K562 (cell line): ENCODE measurements around the gene TRIO. TPM values are rescaled to one million over a fixed set of nuclear protein-coding genes. Genes with fewer than 3 reads are reported as not detected.

Experiments
- KDM1A ChIP-seq, 2 experiments: fragments of 450-650 bp; IDR thresholded peaks; 2 replicates each; pipeline ENCODE4 v1.6.1; 2016; ENCODE audit warnings: mild to moderate bottlenecking in 2 of 2
- MGA ChIP-seq: fragments of 450-650 bp; IDR thresholded peaks from 2 replicates; pipeline ENCODE4 v1.6.1; 2016; ENCODE audit warnings: mild to moderate bottlenecking, moderate library complexity
- PCBP1 ChIP-seq: fragments of 200-400 bp; formaldehyde crosslinking; IDR thresholded peaks from 2 replicates; pipeline ENCODE4 v1.6.1; 2018; ENCODE audit warnings: mild to moderate bottlenecking, low read depth, low read length; ENCODE audit not compliant: poor library complexity, severe bottlenecking
- POLR2A ChIP-seq: fragments of 450-650 bp; conservative IDR thresholded peaks from 2 replicates; pipeline ENCODE4 v1.6.1; 2016
- SMARCC2 ChIP-seq: fragments of 450-650 bp; IDR thresholded peaks from 2 replicates; pipeline ENCODE4 v1.6.1; 2017; ENCODE audit warnings: antibody characterized with exemption, moderate library complexity, mild to moderate bottlenecking, low read depth
- SP2 ChIP-seq: IDR thresholded peaks from 2 replicates; pipeline ENCODE4 v1.6.1; 2011; ENCODE audit warnings: mild to moderate bottlenecking, low read depth, low read length, moderate library complexity; ENCODE audit not compliant: poor library complexity, severe bottlenecking; ENCODE audit errors: extremely low read depth
- ZBED1 ChIP-seq: IDR thresholded peaks from 2 replicates; pipeline ENCODE4 v1.6.1; 2014
- ZBTB17 ChIP-seq: fragments of 450-650 bp; formaldehyde crosslinking; IDR thresholded peaks from 2 replicates; pipeline ENCODE4 v1.4.0; 2020; ENCODE audit warnings: mild to moderate bottlenecking
- polyA plus RNA-seq, 8 experiments: library from polyadenylated mRNA; depleted of rRNA in 4 of 8; stranded (reverse) in 5 of 8; unstranded in 3 of 8; fragments of >200 nt; fragmentation: Nextera tagmentation in 2 of 8; fragmentation: Illumina TruSeq in 1 of 8; extraction: Ambion mirVana in 2 of 8; extraction: Trizol in 1 of 8; gene quantifications; 2 replicates each; pipeline versions ENCODE4 v1.2.1 to v1.2.3, GENCODE V29; 2011 to 2014; ENCODE audit warnings: inconsistent platforms in 1 of 8, missing spikeins in 1 of 8
- total RNA-seq, 7 experiments: library from RNA; depleted of rRNA in 6 of 7; stranded (reverse); fragments of >200 nt in 6 of 7; fragmentation: Illumina TruSeq in 2 of 7; extraction: Trizol in 2 of 7; gene quantifications; 2 replicates each; pipeline versions ENCODE4 v1.2.1 to v1.2.3, GENCODE V29; 2011 to 2021; ENCODE audit warnings: low replicate concordance in 1 of 7

Gene TRIO
- total and polyA plus RNA-seq, 9 of the 15 experiments (the other 6 are each of a cell fraction or from before 2014, with no cell fraction given): 0.24 to 5.0 (median 1.1) TPM

- TF ChIP-seq MGA: no peak
- TF ChIP-seq ZBED1: no peak
- TF ChIP-seq POLR2A: no peak
- no peak for TF ChIP-seq KDM1A (IDR thresholded peaks at IDR 0.05)
- TF ChIP-seq PCBP1: no peak
- no peak for TF ChIP-seq SP2
- TF ChIP-seq SMARCC2: no peak
- no peak for TF ChIP-seq ZBTB17 (CRISPR knock-in tag)
These were observed 4.3 kb upstream of the TRIO start (continued) for GRCh38 chr5:14138608-14139540.
